Natural killer cell treated with Interleukin-12 subunit alpha and Interleukin-12 subunit beta and Interleukin-15 and Interleukin-18, amount 100 ng/mL, for 72 hours (primary cell): Measurements from ENCODE around the gene ALKBH5. TPM values are rescaled to one million over a fixed set of nuclear protein-coding genes. Genes with fewer than 3 reads are reported as not detected.

ENCODE experiments used
- ATAC-seq, 2 donors: fragments of 150-1000 bp; cut with Tn5 transposase in 1 of 2; sonication (Bioruptor Pico), chemical (Tn5 transposase) in 1 of 2; 2 replicates each; pipeline ENCODE4 v1.10.0; 2021
- DNase-seq: peaks from one replicate; pipeline ENCODE4 v3.0.0; 2022; ENCODE audit warnings: low spot score
- H3K27ac Mint-ChIP-seq, 2 donors: 1 replicate in 1 of 2; 2 replicates in 1 of 2; pipeline ENCODE4 v1.8.0; 2022; ENCODE audit warnings: mixed read lengths in 2 of 2, mild to moderate bottlenecking in 1 of 2, moderate library complexity in 1 of 2
- H3K27me3 Mint-ChIP-seq, 2 donors: 1 replicate in 1 of 2; 2 replicates in 1 of 2; pipeline ENCODE4 v1.8.0; 2022; ENCODE audit warnings: mixed read lengths in 2 of 2
- H3K36me3 Mint-ChIP-seq: one replicate; pipeline ENCODE4 v1.8.0; 2022; ENCODE audit warnings: mixed read lengths
- H3K4me1 Mint-ChIP-seq, 2 donors: 1 replicate in 1 of 2; 2 replicates in 1 of 2; pipeline ENCODE4 v1.8.0; 2022; ENCODE audit warnings: low read depth in 2 of 2, mixed read lengths in 2 of 2, mild to moderate bottlenecking in 1 of 2
- H3K4me3 Mint-ChIP-seq: one replicate; pipeline ENCODE4 v1.8.0; 2022; ENCODE audit warnings: mixed read lengths
- H3K9me3 Mint-ChIP-seq: 2 replicates; pipeline ENCODE4 v1.8.0; 2022; ENCODE audit warnings: mixed read lengths
- total RNA-seq, 2 donors: library from RNA; stranded (reverse); gene quantifications; one replicate each; pipeline ENCODE4 v1.2.3, GENCODE V29; 2022

ALKBH5 gene
- total RNA-seq, 2 donors from 2014 or later, result 121 to 123 TPM

GRCh38 chr17:18163547-18163946 is 20.1 kb upstream of the ALKBH5 start:
- no peak overlapping the region for H3K27ac Mint-ChIP-seq
- H3K4me1 Mint-ChIP-seq, result peaks cover 0 to 6% of the 10 kb centered on the region in 2 donors

DNA sequence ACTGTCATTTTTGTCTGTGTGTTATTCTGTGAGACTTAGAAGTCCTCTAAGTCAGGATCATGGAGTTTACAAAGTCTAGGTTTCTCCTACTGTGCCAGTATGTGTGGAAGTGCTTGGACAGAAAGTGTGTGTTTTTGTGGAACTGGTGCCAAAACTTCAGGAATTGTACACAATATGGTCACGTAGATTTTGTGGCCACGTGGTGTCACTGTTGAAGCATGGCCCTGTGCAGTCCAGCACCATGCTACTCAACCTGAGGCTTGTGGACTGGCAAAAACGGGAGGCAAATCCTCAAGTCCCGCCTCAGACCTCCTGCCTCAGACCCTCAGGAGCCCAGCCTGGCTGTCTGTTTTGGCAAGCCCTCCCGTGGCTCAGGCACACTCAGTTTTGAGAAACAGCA is 16.7 kb upstream of the ALKBH5 start:
- ATAC-seq (no peak), DNase-seq (no peak)
- H3K4me1 Mint-ChIP-seq, result no peaks in the 10 kb centered on the region
- no peaks in the 10 kb centered on the region for H3K27me3 Mint-ChIP-seq
- H3K27ac Mint-ChIP-seq, result no peak overlapping the region
- H3K4me3 Mint-ChIP-seq, result no peak overlapping the region
- no peaks in the 10 kb centered on the region for H3K36me3 Mint-ChIP-seq
- no peaks in the 10 kb centered on the region for H3K9me3 Mint-ChIP-seq

More at GRCh38 chr17:18163547-18163946, 20.1 kb upstream of the ALKBH5 start:
- Mint-ChIP-seq H3K4me3 (no peak overlapping the region), H3K27me3 (no peaks in the 10 kb centered on the region), H3K36me3 (no peaks in the 10 kb centered on the region), H3K9me3 (no peaks in the 10 kb centered on the region)
- DNase-seq, result no peak
- ATAC-seq, result no peak

GRCh38 chr17:18167421-18167820 is 16.2 kb upstream of the ALKBH5 start:
- Mint-ChIP-seq H3K27ac (no peak overlapping the region), H3K4me1 (peaks cover 0 to 4% of the 10 kb centered on the region in 2 donors), H3K9me3 (no peaks in the 10 kb centered on the region), H3K36me3 (no peaks in the 10 kb centered on the region), H3K4me3 (no peak overlapping the region), H3K27me3 (no peaks in the 10 kb centered on the region)
- ATAC-seq, result peak in 1 of 2 donors; percentile 44
- no peak for DNase-seq

- H3K36me3 Mint-ChIP-seq, result no peaks in the 10 kb centered on the region
- no peak for ATAC-seq
- H3K4me1 Mint-ChIP-seq, result peaks cover 0 to 6% of the 10 kb centered on the region in 2 donors
- no peak overlapping the region for H3K27ac Mint-ChIP-seq
- no peak for DNase-seq
- no peaks in the 10 kb centered on the region for H3K27me3 Mint-ChIP-seq
- H3K4me3 Mint-ChIP-seq, result no peak overlapping the region
- H3K9me3 Mint-ChIP-seq, result no peaks in the 10 kb centered on the region
Observed at GRCh38 chr17:18172531-18173278, 10.9 kb upstream of the ALKBH5 start.

GRCh38 chr17:18173740-18174139 is 9.9 kb upstream of the ALKBH5 start:
- Mint-ChIP-seq H3K27me3 (no peaks in the 10 kb centered on the region), H3K27ac (no peak overlapping the region), H3K4me3 (no peak overlapping the region)

DNA sequence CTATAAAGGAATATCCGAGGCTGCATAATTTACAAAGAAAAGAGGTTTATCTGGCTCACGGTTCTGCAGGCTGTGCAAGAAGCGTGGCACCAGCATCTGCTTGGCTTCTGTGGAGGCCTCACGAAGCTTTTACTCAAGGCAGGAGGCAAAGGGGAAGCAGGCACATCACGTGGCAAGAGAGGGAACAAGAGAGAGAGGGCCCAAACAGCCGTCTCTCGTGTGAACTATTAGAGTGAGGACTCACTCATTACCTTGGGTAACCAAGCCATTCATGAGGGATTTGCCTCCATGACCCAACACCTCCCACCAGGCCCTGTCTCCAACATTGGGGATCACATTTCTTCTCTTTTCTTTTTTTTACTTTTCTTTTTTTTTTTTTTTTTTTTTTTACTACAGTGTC is 7.5 kb upstream of the ALKBH5 start:
- Mint-ChIP-seq H3K27ac (peak overlapping the region in 1 of 2 donors; percentile 8), H3K27me3 (no peaks in the 10 kb centered on the region), H3K9me3 (no peaks in the 10 kb centered on the region), H3K4me3 (no peak overlapping the region), H3K4me1 (peaks cover 0 to 10% of the 10 kb centered on the region in 2 donors), H3K36me3 (no peaks in the 10 kb centered on the region)
- ATAC-seq (no peak), DNase-seq (no peak)

More at GRCh38 chr17:18173740-18174139, 9.9 kb upstream of the ALKBH5 start:
- Mint-ChIP-seq H3K9me3 (no peaks in the 10 kb centered on the region), H3K36me3 (no peaks in the 10 kb centered on the region), H3K4me1 (peaks cover 0 to 6% of the 10 kb centered on the region in 2 donors)
- peak in 1 of 2 donors; percentile 32 for ATAC-seq
- DNase-seq, result no peak

GRCh38 chr17:18177133-18177532 is 6.5 kb upstream of the ALKBH5 start:
- DNase-seq (no peak), ATAC-seq (no peak)
- Mint-ChIP-seq H3K27me3 (no peaks in the 10 kb centered on the region), H3K4me3 (no peak overlapping the region), H3K9me3 (no peaks in the 10 kb centered on the region), H3K4me1 (peaks cover 0 to 12% of the 10 kb centered on the region in 2 donors), H3K36me3 (no peaks in the 10 kb centered on the region), H3K27ac (no peak overlapping the region)

- DNase-seq (no peak), ATAC-seq (no peak)
- H3K4me1 Mint-ChIP-seq, result peaks cover 0 to 9% of the 10 kb centered on the region in 2 donors
- no peaks in the 10 kb centered on the region for H3K36me3 Mint-ChIP-seq
- no peaks in the 10 kb centered on the region for H3K9me3 Mint-ChIP-seq
- H3K27me3 Mint-ChIP-seq, result no peaks in the 10 kb centered on the region
- no peak overlapping the region for H3K4me3 Mint-ChIP-seq
- H3K27ac Mint-ChIP-seq, result no peak overlapping the region
Observed at GRCh38 chr17:18177722-18178121, 5.9 kb upstream of the ALKBH5 start.

GRCh38 chr17:18179196-18179595 is 4.4 kb upstream of the ALKBH5 start:
- H3K36me3 Mint-ChIP-seq, result no peaks in the 10 kb centered on the region
- peak overlapping the region in 1 of 2 donors; percentile 87 for H3K27ac Mint-ChIP-seq
- ATAC-seq, result no peak
- no peaks in the 10 kb centered on the region for H3K9me3 Mint-ChIP-seq
- no peak overlapping the region for H3K4me3 Mint-ChIP-seq
- H3K4me1 Mint-ChIP-seq, result peaks cover 0 to 12% of the 10 kb centered on the region in 2 donors
- DNase-seq, result no peak
- no peaks in the 10 kb centered on the region for H3K27me3 Mint-ChIP-seq

DNA sequence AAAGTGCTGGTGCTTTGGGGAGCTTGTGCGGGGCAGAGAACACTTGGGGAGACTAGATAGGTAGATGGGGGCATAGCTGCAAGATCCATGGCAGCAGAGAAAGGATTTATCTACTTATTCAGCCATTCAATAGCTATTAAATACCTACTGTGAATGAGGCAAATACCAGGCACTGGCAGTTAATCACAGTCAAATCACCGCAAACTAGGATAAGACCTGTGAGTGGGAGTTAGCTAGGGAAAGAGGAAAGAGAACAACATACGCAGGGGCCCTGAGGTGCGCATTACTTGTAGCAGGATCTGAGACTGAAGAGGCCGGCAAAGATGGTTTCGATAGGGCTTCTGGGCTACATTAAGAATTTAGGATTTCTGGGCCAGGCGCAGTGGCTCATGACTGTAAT is 3.8 kb upstream of the ALKBH5 start:
- Mint-ChIP-seq H3K27ac (peak overlapping the region in 1 of 2 donors; percentile 87), H3K36me3 (no peaks in the 10 kb centered on the region), H3K9me3 (no peaks in the 10 kb centered on the region), H3K27me3 (no peaks in the 10 kb centered on the region), H3K4me1 (peaks cover 2 to 13% of the 10 kb centered on the region in 2 donors), H3K4me3 (no peak overlapping the region)
- ATAC-seq (no peak), DNase-seq (no peak)

DNA sequence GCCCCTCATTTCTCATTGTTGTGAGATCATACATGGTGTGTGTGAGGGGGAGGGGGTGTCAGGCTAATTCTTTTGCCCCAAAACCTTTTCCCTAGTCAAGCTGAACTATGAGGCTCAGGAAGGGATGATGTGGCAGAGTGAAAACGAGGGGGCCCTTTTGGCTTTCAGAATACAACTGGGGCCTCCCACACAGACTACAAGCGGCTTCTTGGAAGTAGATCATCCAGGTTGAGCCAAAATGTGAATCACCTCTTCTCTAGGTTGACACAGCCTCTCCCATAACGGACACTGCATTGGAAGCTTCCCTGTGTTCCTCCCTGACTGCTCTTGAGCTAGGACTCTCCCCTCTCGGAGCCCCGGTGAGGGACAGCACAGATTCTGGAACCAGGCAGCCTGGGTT is 2.3 kb upstream of the ALKBH5 start:
- DNase-seq, result no peak
- no peak overlapping the region for H3K4me3 Mint-ChIP-seq

DNA sequence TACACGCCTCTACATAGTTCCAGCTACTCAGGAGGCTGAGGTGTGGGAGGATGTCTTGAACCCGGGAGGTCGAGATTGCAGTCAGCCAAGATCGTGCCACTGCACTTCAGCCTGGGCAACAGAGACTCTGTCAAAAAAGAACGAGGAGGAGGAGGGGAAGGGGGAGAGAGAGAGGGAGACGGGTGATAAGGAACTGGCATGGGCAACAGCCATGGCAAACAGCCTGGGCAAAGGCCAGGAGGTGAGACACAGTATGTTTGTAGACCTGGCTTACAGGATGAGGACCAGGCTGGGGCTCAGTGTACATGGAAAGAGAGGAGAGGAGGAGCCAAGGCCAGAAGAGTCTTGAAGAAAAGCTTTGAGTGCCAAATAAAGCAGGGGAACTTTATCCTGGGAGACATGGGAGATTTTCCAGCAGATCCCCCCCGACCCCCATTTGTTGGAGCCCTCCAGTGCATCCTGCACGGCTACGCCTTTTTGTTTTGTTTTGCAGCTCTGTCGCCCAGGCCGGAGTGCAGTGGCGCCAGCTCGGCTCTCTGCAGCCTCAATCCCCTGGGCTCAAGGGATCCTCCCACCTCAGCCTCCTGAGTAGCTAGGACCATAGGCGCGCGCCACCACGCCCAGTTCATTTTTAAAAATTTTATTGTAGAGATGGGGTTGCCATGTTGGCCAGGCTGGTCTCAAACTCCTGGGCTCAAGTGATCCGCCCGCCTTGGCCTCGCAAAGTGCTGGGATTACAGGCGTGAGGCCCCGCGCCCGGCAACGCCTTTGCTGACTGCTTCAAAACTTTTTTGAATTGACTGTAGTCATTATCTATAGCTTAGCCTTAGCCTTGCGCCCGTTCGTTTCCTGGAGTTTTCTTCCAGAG is 1.3 kb upstream of the ALKBH5 start:
- Mint-ChIP-seq H3K27ac (peak overlapping the region; percentile 98 to 99), H3K9me3 (no peaks in the 10 kb centered on the region), H3K27me3 (no peaks in the 10 kb centered on the region), H3K36me3 (peaks cover 5% of the 10 kb centered on the region), H3K4me1 (peaks cover 27 to 37% of the 10 kb centered on the region in 2 donors), H3K4me3 (peak overlapping the region; percentile 93)
- ATAC-seq, result no peak
- DNase-seq, result no peak

More for the DNA sequence above, 2.3 kb upstream of the ALKBH5 start:
- Mint-ChIP-seq H3K27me3 (no peaks in the 10 kb centered on the region), H3K4me1 (peaks cover 17 to 27% of the 10 kb centered on the region in 2 donors), H3K9me3 (no peaks in the 10 kb centered on the region), H3K27ac (peak overlapping the region; percentile 98 to 99), H3K36me3 (no peaks in the 10 kb centered on the region)
- no peak for ATAC-seq

DNA sequence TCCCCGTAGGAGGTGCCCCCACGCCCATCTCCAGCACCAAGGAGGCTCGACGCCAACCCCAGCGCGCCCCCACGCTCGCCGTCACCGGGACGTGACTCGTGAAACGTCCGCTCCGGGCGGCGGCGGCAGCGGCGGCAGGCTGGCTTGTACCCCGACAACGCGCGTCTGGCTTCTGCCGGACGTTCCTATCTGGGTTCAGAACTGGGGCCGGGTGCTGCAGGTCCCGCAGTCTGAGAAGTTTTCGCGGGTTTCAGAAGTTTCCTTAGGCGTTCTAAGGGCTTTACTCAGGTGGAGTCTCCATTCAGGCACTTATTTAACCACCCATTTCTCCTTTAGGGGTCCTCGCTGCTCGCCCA is 672 bp upstream of the ALKBH5 start:
- H3K4me1 Mint-ChIP-seq, result peaks cover 33 to 43% of the 10 kb centered on the region in 2 donors
- DNase-seq, result peak; percentile 92
- H3K36me3 Mint-ChIP-seq, result peaks cover 5% of the 10 kb centered on the region
- H3K27ac Mint-ChIP-seq, result peak overlapping the region; percentile 98 to 99
- H3K4me3 Mint-ChIP-seq, result peak overlapping the region; percentile 93
- peak; percentile 56 to 71 for ATAC-seq
- no peaks in the 10 kb centered on the region for H3K27me3 Mint-ChIP-seq
- H3K9me3 Mint-ChIP-seq, result no peaks in the 10 kb centered on the region
